Gastroesophageal sphincter (tissue), 4 donors: ENCODE measurements around the gene LIMK2. TPM values are rescaled to one million over a fixed set of nuclear protein-coding genes. Genes with fewer than 3 reads are reported as not detected.

Experiments used
- ATAC-seq: fragments of 150-250 bp; one replicate; pipeline ENCODE4 v1.9.1; 2016; ENCODE audit warnings: mild to moderate bottlenecking, moderate library complexity
- H3K27ac ChIP-seq, 4 donors: fragments of 200-600 bp; sonication (generic) in 3 of 4; 1 replicate in 3 of 4; 2 replicates in 1 of 4; pipeline ENCODE4 v1.5.1; 2016 to 2019
- H3K27me3 ChIP-seq: fragments of 200-600 bp; sonication (generic); one replicate; pipeline ENCODE4 v1.5.1; 2019
- H3K36me3 ChIP-seq, 2 donors: fragments of 200-600 bp; sonication (generic); one replicate each; pipeline ENCODE4 v1.5.1; 2019; ENCODE audit warnings: control low read depth in 1 of 2
- H3K4me1 ChIP-seq, 3 donors: fragments of 200-600 bp; sonication (generic); 1 replicate in 2 of 3; 2 replicates in 1 of 3; pipeline ENCODE4 v1.5.1; 2016 to 2019; ENCODE audit warnings: control low read depth in 2 of 3
- H3K4me3 ChIP-seq, 2 donors: fragments of 200-600 bp; sonication (generic); one replicate each; pipeline ENCODE4 v1.5.1; 2019; ENCODE audit warnings: mild to moderate bottlenecking in 1 of 2, moderate library complexity in 1 of 2
- H3K9me3 ChIP-seq, 3 donors: fragments of 200-600 bp; sonication (generic); one replicate each; pipeline ENCODE4 v1.5.1; 2017 to 2019; ENCODE audit warnings: control low read depth in 2 of 3
- EP300 ChIP-seq: sonication (generic); formaldehyde crosslinking; IDR thresholded peaks from one replicate; pipeline ENCODE4 v1.6.1; 2017; ENCODE audit warnings: antibody characterized with exemption, mild to moderate bottlenecking
- POLR2AphosphoS5 ChIP-seq: sonication (generic); formaldehyde crosslinking; IDR thresholded peaks from one replicate; pipeline ENCODE4 v1.6.1; 2017; ENCODE audit warnings: antibody characterized with exemption
- WGBS, 2 donors: methylation state at CpG; one replicate each; pipeline ENCODE4 v1.1.5; 2018; ENCODE audit warnings: low coverage in 1 of 2; 5-methylcytosine and 5-hydroxymethylcytosine counted together
- small RNA-seq, 4 donors: library from RNA; depleted of rRNA; stranded (forward); fragments of <200 nt; gene quantifications; one replicate each; pipeline ENCODE3, GENCODE V24; 2016
- total RNA-seq, 4 donors: library from RNA; depleted of rRNA; stranded (reverse); fragments of >200 nt; gene quantifications; one replicate each; pipeline ENCODE4 v1.1.0, GENCODE V29; 2016
- TF ChIP-seq, protein P1 (sequence below), 4 experiments: fragments of 200-600 bp in 2 of 4; fragments of 450-650 bp in 2 of 4; sonication (generic) in 1 of 4; IDR thresholded peaks; one replicate each; pipeline ENCODE4 v1.5.1; 2017 to 2019; ENCODE audit warnings: antibody characterized with exemption in 4 of 4, mild to moderate bottlenecking in 2 of 4, moderate library complexity in 2 of 4

LIMK2 gene
- total RNA-seq, 4 donors from 2014 or later, result 13.4 to 19.1 (median 15.9) TPM

DNA sequence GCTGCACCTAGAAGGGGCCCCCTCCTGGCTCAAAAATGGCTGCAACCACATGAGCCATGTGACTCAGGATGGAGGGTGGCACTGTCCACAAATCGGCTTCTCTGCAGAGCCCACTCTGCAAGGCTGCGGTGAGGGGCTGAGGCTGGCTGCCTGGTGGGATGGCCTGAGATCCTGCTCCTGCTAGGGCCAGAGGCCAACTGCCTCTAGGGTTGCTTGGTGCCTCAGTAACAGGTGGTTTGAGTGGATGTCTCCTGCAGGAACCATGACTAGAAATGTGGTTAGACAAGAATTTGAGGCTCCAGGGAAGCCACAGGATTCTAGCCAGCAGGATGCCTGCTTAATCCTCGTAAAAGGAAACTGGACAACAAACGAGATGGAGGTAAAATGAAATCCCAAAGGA lies 116.9 kb downstream of the LIMK2 start:
- Histone ChIP-seq H3K27me3 (no peaks in the 10 kb centered on the region), H3K4me1 (peaks cover 0 to 3% (median 0%) of the 10 kb centered on the region in 3 donors), H3K36me3 (peaks cover 0 to 100% of the 10 kb centered on the region in 2 donors), H3K27ac (no peak overlapping the region), H3K9me3 (no peaks in the 10 kb centered on the region), H3K4me3 (no peak overlapping the region)
- WGBS, 2 donors, result 76 to 89% methylated on average over 2 of the region's 4 CpGs
- no peak for TF ChIP-seq POLR2AphosphoS5
- no peak for TF ChIP-seq EP300
- TF ChIP-seq, protein P1, sequence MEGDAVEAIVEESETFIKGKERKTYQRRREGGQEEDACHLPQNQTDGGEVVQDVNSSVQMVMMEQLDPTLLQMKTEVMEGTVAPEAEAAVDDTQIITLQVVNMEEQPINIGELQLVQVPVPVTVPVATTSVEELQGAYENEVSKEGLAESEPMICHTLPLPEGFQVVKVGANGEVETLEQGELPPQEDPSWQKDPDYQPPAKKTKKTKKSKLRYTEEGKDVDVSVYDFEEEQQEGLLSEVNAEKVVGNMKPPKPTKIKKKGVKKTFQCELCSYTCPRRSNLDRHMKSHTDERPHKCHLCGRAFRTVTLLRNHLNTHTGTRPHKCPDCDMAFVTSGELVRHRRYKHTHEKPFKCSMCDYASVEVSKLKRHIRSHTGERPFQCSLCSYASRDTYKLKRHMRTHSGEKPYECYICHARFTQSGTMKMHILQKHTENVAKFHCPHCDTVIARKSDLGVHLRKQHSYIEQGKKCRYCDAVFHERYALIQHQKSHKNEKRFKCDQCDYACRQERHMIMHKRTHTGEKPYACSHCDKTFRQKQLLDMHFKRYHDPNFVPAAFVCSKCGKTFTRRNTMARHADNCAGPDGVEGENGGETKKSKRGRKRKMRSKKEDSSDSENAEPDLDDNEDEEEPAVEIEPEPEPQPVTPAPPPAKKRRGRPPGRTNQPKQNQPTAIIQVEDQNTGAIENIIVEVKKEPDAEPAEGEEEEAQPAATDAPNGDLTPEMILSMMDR (IDR thresholded peaks at IDR 0.05), result no peak
- no peak for ATAC-seq

Small RNA genes within 50 kb of the gene (small RNA-seq; reads per million reads assigned to genes)
- gene RF00019 (0 reads per million in 4 donors), gene RNA5SP496 (0 reads per million in 4 donors), gene RNU6-1128P (0 reads per million in 4 donors)

Other genes starting within 250 kb of the LIMK2 start
- 10 to 100 TPM; 11.3 to 36.0 (median 29.6) TPM for gene MORC2, start 243.5 kb upstream of the LIMK2 start, total RNA-seq
- 10 to 100 TPM; 53.8 to 89.8 (median 66.1) TPM for gene TUG1, start 243.0 kb upstream of the LIMK2 start, total RNA-seq
- 1,000 to 10,000 TPM in 2 of 4 donors, 100 to 1,000 TPM in 2; 900 to 1,687 (median 1,274) TPM for gene SMTN, start 131.0 kb upstream of the LIMK2 start, total RNA-seq
- gene SELENOM, start 104.7 kb upstream of the LIMK2 start, total RNA-seq, result 1,000 to 10,000 TPM in 3 of 4 donors, 100 to 1,000 TPM in 1; 941 to 2,300 (median 1,432) TPM
- 1 to 10 TPM in 3 of 4 donors, under 1 TPM in 1; 0.54 to 5.3 (median 2.1) TPM for gene INPP5J, start 89.3 kb upstream of the LIMK2 start, total RNA-seq
- under 1 TPM in 3 of 4 donors, not detected in 1; 0.12 to 0.47 (median 0.22) TPM for gene PLA2G3, start 71.8 kb upstream of the LIMK2 start, total RNA-seq
- 10 to 100 TPM; 47.9 to 66.9 (median 62.5) TPM for gene RNF185, start 52.1 kb upstream of the LIMK2 start, total RNA-seq
- gene PIK3IP1, start 80.2 kb downstream of the LIMK2 start, total RNA-seq, result 10 to 100 TPM; 28.8 to 53.7 (median 37.8) TPM
- gene PATZ1, start 134.0 kb downstream of the LIMK2 start, total RNA-seq, result 10 to 100 TPM; 15.7 to 18.0 (median 17.7) TPM
- 10 to 100 TPM; 51.8 to 70.0 (median 57.9) TPM for gene DRG1, start 187.3 kb downstream of the LIMK2 start, total RNA-seq